ENCODE measurements around the gene CDC25B.

Gene CDC25B

DNA sequence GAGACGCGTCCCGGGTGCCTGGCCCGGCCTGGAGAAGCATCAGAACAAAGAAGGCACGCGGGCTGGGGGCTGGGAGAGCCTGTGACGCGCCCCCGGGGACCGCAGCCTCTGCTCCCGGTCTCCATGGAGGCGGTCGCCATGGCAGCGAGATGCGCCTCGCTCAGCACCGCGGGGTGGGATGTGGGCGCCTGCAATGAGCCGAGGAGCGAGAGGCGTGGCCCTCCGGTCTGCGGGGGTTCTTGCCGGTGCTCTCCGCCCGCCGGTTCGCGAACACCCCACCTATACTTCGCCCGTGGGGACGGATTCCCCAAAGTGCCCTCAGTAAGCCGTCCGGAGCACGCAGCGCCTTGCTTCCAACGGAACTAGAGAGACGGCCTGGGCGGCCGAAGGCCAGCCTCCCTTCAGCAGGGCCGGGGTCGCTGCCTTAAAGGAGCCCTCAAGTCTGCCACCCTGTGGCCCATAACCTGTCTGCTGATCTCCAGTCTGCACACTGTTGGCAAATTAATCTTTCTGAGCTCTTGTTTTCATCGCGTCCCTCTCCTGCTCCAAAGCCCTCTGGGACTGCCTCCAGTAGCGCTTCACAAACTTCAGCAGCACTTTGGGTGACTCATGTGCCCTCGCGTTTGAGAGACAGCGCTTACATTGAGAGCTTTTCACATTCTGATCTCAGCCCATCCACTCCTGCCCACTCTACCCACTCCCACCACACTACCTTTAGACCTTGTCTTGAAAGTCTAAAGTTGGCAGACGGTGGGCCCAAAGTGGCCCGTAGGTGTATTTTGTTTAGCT is 27.6 kb upstream of the CDC25B start:
- peak; percentile 76 to 79 for DNase-seq (ENCODE audit: low read depth in 2 of 2)
- H3K4me3 ChIP-seq (replicated peaks in 1 of 2; ENCODE audit: low read depth in 2 of 2, low read length in 2 of 2) = peak overlapping the region; percentile 70 to 78
- TF ChIP-seq, protein P1, sequence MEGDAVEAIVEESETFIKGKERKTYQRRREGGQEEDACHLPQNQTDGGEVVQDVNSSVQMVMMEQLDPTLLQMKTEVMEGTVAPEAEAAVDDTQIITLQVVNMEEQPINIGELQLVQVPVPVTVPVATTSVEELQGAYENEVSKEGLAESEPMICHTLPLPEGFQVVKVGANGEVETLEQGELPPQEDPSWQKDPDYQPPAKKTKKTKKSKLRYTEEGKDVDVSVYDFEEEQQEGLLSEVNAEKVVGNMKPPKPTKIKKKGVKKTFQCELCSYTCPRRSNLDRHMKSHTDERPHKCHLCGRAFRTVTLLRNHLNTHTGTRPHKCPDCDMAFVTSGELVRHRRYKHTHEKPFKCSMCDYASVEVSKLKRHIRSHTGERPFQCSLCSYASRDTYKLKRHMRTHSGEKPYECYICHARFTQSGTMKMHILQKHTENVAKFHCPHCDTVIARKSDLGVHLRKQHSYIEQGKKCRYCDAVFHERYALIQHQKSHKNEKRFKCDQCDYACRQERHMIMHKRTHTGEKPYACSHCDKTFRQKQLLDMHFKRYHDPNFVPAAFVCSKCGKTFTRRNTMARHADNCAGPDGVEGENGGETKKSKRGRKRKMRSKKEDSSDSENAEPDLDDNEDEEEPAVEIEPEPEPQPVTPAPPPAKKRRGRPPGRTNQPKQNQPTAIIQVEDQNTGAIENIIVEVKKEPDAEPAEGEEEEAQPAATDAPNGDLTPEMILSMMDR (IDR thresholded peaks at IDR 0.05; ENCODE audit: low read depth, low read length) = peak; percentile 43

DNA sequence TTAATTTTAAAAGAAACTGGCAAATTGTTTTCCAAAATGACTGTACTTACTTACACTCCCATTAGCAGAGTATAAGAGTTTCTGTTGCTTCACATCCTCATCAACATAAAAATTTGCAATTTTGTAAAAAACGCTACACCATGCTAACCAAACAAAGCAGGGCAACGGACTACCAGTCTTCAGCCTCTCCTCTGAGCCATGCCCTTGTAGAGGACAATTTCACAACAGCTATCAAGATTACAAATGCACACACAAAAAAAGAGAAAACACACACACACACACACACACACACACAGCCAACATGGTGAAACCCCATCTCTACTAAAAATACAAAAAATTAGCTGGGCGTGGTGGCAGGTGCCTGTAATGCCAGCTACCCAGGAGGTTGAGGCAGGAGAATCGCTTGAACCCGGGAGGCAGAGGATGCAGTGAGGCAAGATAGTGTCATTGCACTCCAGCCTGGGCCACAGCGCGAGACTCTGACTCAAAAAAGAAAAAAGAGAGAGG is 24.5 kb upstream of the CDC25B start:
- TF ChIP-seq, protein P1 (IDR thresholded peaks at IDR 0.05; ENCODE audit: low read depth, low read length) = no peak
- no peak overlapping the region for H3K4me3 ChIP-seq (replicated peaks in 1 of 2; ENCODE audit: low read depth in 2 of 2, low read length in 2 of 2)
- no peak for DNase-seq (ENCODE audit: low read depth in 2 of 2)

DNA sequence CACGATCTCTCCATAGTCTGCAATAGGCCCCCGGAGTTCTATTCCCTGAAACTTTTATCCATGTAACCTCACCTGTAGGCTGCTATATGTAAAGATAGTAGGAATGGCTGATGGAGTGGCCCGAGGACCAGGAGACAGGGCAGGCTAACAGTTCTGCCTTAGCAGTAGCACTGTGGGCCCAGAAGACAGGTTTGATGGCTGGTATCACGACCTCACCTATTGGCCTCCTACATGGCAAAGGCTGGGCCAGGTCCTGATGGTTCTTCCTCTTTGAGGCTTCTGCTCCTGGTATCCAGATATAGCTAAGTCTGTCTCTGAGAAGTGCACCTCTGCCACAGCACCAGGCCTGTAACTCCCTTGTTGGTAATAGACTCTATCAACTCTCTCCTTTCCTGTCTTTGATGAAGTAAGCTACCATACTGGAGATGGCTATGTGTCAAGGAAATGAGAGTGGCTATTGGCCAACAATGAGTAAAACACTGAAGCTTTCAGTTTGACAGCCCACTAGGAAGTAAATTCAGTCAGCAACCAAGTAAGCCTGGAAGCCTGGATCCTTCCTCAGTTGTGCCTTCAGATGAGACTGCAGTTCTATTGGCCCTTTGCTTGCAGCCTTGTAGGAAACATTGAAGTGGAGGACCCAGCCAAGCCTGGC is 20.5 kb upstream of the CDC25B start:
- no peak overlapping the region for H3K4me3 ChIP-seq (replicated peaks in 1 of 2; ENCODE audit: low read depth in 2 of 2, low read length in 2 of 2)
- TF ChIP-seq, protein P1 (IDR thresholded peaks at IDR 0.05; ENCODE audit: low read depth, low read length) = no peak
- no peak for DNase-seq (ENCODE audit: low read depth in 2 of 2)

DNA sequence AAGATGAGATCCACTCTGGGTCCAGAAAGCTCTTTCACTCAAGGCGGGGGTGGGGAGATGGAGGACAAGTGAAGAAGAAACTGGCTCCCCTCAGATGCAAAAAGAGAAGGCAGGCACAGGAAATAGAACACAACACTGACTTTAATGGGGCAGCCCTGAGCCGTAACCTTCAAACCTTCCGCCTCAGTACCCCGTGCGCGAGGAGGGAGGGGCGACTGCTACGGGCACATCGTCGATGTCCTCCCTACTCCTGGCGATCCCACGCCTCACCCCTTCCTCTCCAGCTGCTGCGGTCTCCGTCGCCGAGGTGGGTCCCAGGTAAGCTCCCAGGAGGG is 18.8 kb upstream of the CDC25B start:
- TF ChIP-seq, protein P1 (IDR thresholded peaks at IDR 0.05; ENCODE audit: low read depth, low read length) = no peak
- peak overlapping the region; percentile 43 to 53 for H3K4me3 ChIP-seq (replicated peaks in 1 of 2; ENCODE audit: low read depth in 2 of 2, low read length in 2 of 2)
- DNase-seq (ENCODE audit: low read depth in 2 of 2) = no peak

DNA sequence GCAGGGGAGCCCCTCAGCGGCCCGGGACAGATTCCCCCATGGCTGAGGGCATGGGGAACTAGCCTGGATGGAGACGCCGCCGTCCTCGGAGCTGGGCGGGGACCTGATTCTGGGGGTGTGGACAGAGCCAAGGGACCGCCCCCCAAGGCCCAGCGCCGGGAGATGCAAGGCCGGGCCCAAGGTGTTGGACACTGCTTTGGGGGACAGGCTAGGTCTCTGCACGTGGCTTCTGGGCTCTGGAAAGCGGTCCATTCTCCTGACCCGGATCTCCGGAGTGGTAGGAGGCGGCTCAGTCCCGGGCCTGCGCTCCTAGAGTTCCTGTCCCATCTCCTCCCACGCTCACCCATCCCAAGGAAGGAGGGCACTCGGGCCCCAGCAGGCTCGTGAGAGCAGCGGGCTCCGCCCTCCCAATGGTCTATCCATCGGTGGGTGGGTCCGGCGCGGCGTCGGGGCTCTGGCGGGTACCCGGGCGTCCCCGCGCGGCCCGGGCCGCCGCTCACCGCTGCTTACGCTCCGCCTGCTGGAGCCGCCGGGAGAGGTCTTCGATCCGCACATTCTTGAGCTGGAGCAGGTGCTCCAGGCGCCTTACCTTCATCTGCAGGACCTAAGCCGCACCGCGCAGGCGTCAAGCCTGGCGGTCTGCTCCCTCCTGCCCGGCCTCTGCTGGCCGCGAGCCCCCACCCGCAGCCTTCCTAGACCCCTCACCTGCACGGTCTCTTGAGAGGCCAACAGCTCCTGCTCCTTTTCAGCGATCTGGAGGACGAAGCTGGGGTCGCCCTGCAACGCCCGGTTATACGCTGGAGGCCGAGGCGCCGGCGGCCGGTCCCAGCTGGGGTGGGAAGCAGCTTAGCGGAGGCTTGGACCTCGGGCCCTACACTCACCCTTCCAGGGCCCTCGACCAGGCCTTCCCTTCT is 18.1 kb upstream of the CDC25B start:
- DNase-seq (ENCODE audit: low read depth in 2 of 2) = peak; percentile 44 to 52
- H3K4me3 ChIP-seq (replicated peaks in 1 of 2; ENCODE audit: low read depth in 2 of 2, low read length in 2 of 2) = peak overlapping the region; percentile 43 to 53

DNA sequence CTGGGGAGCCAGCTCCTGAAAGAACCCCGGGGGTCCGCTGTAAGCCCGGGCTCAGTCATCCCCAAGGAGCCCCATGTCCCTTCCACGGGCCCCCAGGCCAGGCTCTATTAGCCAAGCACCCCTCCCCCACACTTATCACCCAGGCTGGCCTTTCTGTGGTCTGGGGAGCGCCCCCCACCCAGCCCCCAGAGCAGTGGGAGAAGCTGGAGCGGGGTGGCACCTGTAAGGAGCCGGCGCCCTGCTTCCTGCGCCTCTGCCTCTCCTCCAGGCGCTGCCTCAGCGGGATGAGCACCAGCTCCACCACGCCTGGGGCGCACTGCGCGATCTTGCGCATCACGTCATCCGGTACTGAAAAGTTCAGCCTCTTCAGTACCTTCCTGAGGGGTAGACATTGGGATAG is 17.1 kb upstream of the CDC25B start:
- TF ChIP-seq, protein P1 (IDR thresholded peaks at IDR 0.05; ENCODE audit: low read depth, low read length) = no peak
- H3K4me3 ChIP-seq (replicated peaks in 1 of 2; ENCODE audit: low read depth in 2 of 2, low read length in 2 of 2) = no peak overlapping the region

More for the DNA sequence above, 18.1 kb upstream of the CDC25B start:
- TF ChIP-seq, protein P1 (IDR thresholded peaks at IDR 0.05; ENCODE audit: low read depth, low read length) = peak; percentile 4

More for the DNA sequence above, 17.1 kb upstream of the CDC25B start:
- DNase-seq (ENCODE audit: low read depth in 2 of 2) = no peak

Data from cardiac fibroblast (primary cell).